A673 (cell line): Measurements from ENCODE around the gene MAB21L2.

Experiments used
- EZH2 ChIP-seq: fragments of 200-600 bp; sonication (generic); IDR thresholded peaks from 2 replicates; pipeline ENCODE4 v1.6.1; 2017; ENCODE audit warnings: borderline replicate concordance, low read depth, mild to moderate bottlenecking, mixed read lengths, antibody characterized with exemption, low read length; ENCODE audit not compliant: poor library complexity, severe bottlenecking
- TF ChIP-seq, protein P1 (sequence below): fragments of 300-800, 200-600 bp; sonication (generic); conservative IDR thresholded peaks from 2 replicates; pipeline ENCODE4 v1.5.1; 2017; ENCODE audit warnings: low read depth, mild to moderate bottlenecking, antibody characterized with exemption, low read length, moderate library complexity, mixed read lengths

- TF ChIP-seq, protein P1, sequence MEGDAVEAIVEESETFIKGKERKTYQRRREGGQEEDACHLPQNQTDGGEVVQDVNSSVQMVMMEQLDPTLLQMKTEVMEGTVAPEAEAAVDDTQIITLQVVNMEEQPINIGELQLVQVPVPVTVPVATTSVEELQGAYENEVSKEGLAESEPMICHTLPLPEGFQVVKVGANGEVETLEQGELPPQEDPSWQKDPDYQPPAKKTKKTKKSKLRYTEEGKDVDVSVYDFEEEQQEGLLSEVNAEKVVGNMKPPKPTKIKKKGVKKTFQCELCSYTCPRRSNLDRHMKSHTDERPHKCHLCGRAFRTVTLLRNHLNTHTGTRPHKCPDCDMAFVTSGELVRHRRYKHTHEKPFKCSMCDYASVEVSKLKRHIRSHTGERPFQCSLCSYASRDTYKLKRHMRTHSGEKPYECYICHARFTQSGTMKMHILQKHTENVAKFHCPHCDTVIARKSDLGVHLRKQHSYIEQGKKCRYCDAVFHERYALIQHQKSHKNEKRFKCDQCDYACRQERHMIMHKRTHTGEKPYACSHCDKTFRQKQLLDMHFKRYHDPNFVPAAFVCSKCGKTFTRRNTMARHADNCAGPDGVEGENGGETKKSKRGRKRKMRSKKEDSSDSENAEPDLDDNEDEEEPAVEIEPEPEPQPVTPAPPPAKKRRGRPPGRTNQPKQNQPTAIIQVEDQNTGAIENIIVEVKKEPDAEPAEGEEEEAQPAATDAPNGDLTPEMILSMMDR: no peak
- no peak for TF ChIP-seq EZH2
Observed at GRCh38 chr4:150590631-150591030, 8.7 kb downstream of the MAB21L2 start.
